CD14-positive monocyte (primary cell): ENCODE measurements around the gene UBASH3B. TPM values are rescaled to one million over a fixed set of nuclear protein-coding genes. Genes with fewer than 3 reads are reported as not detected.
A peak's percentile ranks its signal among the peaks of the same experiment; 100 is the strongest.

ENCODE experiments used
- DNase-seq, 3 donors: peaks; one replicate each; pipeline ENCODE4 v3.0.0-alpha.2; 2011 to 2022
- H2AFZ ChIP-seq: 2 replicates; pipeline ENCODE4 v1.6.0; 2012; ENCODE audit warnings: mild to moderate bottlenecking, low read depth, low read length, inconsistent platforms; ENCODE audit not compliant: insufficient read depth, poor library complexity, severe bottlenecking
- H3K27ac ChIP-seq, 2 donors: 1 replicate in 1 of 2; 2 replicates in 1 of 2; pipeline ENCODE4 v1.5.1; 2012 to 2013; ENCODE audit warnings: low read length in 2 of 2, control low read depth in 1 of 2, inconsistent platforms in 1 of 2, low read depth in 1 of 2, mild to moderate bottlenecking in 1 of 2
- H3K27me3 ChIP-seq, 2 donors: one replicate each; pipeline versions ENCODE4 v1.6.0 to v1.6.1; 2011 to 2013; ENCODE audit warnings: low read length in 2 of 2; ENCODE audit not compliant: control insufficient read depth in 2 of 2, insufficient read depth in 2 of 2
- H3K36me3 ChIP-seq, 2 donors: replicated peaks in 1 of 2; 1 replicate in 1 of 2; 2 replicates in 1 of 2; pipeline versions ENCODE4 v1.5.1 to v1.6.1; 2012 to 2013; ENCODE audit warnings: low read length in 2 of 2, control low read depth in 1 of 2, inconsistent platforms in 1 of 2, mild to moderate bottlenecking in 1 of 2; ENCODE audit not compliant: insufficient read depth in 2 of 2, control insufficient read depth in 1 of 2
- H3K4me1 ChIP-seq, 2 donors: 1 replicate in 1 of 2; 2 replicates in 1 of 2; pipeline versions ENCODE4 v1.5.1 to v1.6.1; 2012 to 2013; ENCODE audit warnings: low read length in 2 of 2, control low read depth in 1 of 2, inconsistent platforms in 1 of 2, mild to moderate bottlenecking in 1 of 2, moderate library complexity in 1 of 2; ENCODE audit not compliant: insufficient read depth in 2 of 2, control insufficient read depth in 1 of 2
- H3K4me2 ChIP-seq: replicated peaks from 2 replicates; pipeline ENCODE3; 2012; ENCODE audit warnings: low read length, moderate library complexity, mild to moderate bottlenecking; ENCODE audit not compliant: poor library complexity, severe bottlenecking; ENCODE audit errors: extremely low read depth
- H3K4me3 ChIP-seq, 3 experiments: fragments of 200-600 bp in 1 of 3; sonication (generic) in 1 of 3; replicated peaks in 1 of 3; 1 replicate in 2 of 3; 2 replicates in 1 of 3; pipeline ENCODE4 v1.5.1; 2011 to 2013; ENCODE audit warnings: low read length in 3 of 3, mild to moderate bottlenecking in 3 of 3, control low read depth in 2 of 3, low read depth in 2 of 3, inconsistent platforms in 1 of 3, moderate library complexity in 1 of 3
- H3K79me2 ChIP-seq: 2 replicates; pipeline ENCODE4 v1.6.0; 2012; ENCODE audit warnings: mild to moderate bottlenecking, control low read depth, inconsistent platforms, low read length, moderate library complexity; ENCODE audit not compliant: insufficient read depth
- H3K9ac ChIP-seq: 2 replicates; pipeline ENCODE4 v1.6.0; 2017; ENCODE audit warnings: low read length, mild to moderate bottlenecking; ENCODE audit not compliant: insufficient read depth, poor library complexity, severe bottlenecking
- H3K9me3 ChIP-seq, 2 donors: replicated peaks in 1 of 2; 1 replicate in 1 of 2; 2 replicates in 1 of 2; pipeline versions ENCODE4 v1.5.1 to v1.6.1; 2012 to 2013; ENCODE audit warnings: low read length in 2 of 2, control low read depth in 1 of 2; ENCODE audit not compliant: control insufficient read depth in 1 of 2, insufficient read depth in 1 of 2
- H4K20me1 ChIP-seq: 2 replicates; pipeline ENCODE4 v1.6.0; 2012; ENCODE audit warnings: mild to moderate bottlenecking, low read length, control low read depth, moderate library complexity; ENCODE audit not compliant: insufficient read depth
- H3K27ac Mint-ChIP-seq, 7 donors: one replicate each; pipeline ENCODE4 v1.8.0; 2020; ENCODE audit warnings: mild to moderate bottlenecking in 7 of 7, mixed read lengths in 7 of 7, moderate library complexity in 6 of 7, inconsistent platforms in 2 of 7
- H3K27me3 Mint-ChIP-seq, 3 donors: one replicate each; pipeline ENCODE4 v1.8.0; 2021 to 2022; ENCODE audit warnings: low read depth in 3 of 3, mild to moderate bottlenecking in 3 of 3, mixed read lengths in 3 of 3, moderate library complexity in 3 of 3, inconsistent platforms in 1 of 3
- H3K36me3 Mint-ChIP-seq, 2 donors: one replicate each; pipeline ENCODE4 v1.8.0; 2020; ENCODE audit warnings: mixed read lengths in 2 of 2, inconsistent platforms in 1 of 2, mild to moderate bottlenecking in 1 of 2
- H3K4me1 Mint-ChIP-seq: one replicate; pipeline ENCODE4 v1.8.0; 2020; ENCODE audit warnings: mild to moderate bottlenecking, mixed read lengths
- H3K4me3 Mint-ChIP-seq, 2 donors: one replicate each; pipeline ENCODE4 v1.8.0; 2020; ENCODE audit warnings: mild to moderate bottlenecking in 2 of 2, mixed read lengths in 2 of 2, moderate library complexity in 1 of 2
- H3K9me3 Mint-ChIP-seq, 7 donors: one replicate each; pipeline ENCODE4 v1.8.0; 2020 to 2022; ENCODE audit warnings: mixed read lengths in 7 of 7, mild to moderate bottlenecking in 6 of 7, moderate library complexity in 6 of 7, inconsistent platforms in 2 of 7
- WGBS: methylation state at CpG from one replicate; pipeline ENCODE4 v1.1.5; 2013; ENCODE audit warnings: missing lambda C conversion rate; ENCODE audit not compliant: insufficient coverage; 5-methylcytosine and 5-hydroxymethylcytosine counted together
- intact Hi-C, 2 donors: fragments of 100-400 bp; cut with micrococcal nuclease; formaldehyde crosslinking; loops; one replicate each; pipeline versions ENCODE4 v1.15.0 to v1.15.1; 2023
- polyA plus RNA-seq, 3 donors: library from polyadenylated mRNA; depleted of rRNA in 1 of 3; unstranded in 2 of 3; stranded (reverse) in 1 of 3; fragments of 300-500 nt in 2 of 3; fragments of >200 nt in 1 of 3; fragmentation: Illumina TruSeq in 2 of 3; gene quantifications; 1 replicate in 2 of 3; 2 replicates in 1 of 3; pipeline ENCODE4 v1.2.3, GENCODE V29; 2012 to 2021
- TF ChIP-seq, protein P1 (sequence below): fragments of 200-600 bp; IDR thresholded peaks from one replicate; pipeline ENCODE4 v1.8.0; 2022; ENCODE audit warnings: antibody characterized with exemption, mild to moderate bottlenecking

The UBASH3B gene
- polyA plus RNA-seq, 3 donors: 3.3 to 13.5 (median 7.1) TPM

DNA sequence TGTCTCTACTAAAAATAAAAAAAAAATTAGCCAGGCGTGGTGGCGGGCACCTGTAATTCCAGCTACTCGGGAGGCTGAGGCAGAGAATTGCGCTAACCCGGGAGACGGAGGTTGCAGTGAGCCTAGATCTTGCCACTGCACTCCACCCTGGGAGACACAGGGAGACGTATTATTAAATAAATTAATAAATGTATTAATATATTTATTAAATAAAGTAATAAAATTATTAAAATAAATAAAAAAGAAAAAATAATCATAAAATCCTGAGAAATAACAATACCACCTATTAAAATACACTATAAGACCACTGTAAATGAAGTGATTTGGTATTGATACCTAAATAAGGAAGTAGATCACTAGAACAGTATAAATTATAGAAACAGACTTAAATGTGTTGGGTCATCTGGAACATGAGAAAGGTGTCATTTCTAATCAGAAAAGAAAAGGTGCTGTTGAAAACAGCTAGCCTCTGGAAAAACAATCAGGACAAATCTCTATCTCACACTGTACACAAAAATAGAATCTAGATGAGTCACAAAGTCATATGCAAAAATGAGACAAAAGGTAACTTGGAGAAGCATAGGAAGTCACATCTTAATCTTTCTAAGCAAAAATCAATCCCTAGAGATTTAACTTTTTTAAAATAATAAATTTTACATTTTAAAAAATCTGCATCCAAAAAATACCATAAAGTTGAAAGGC, 43.2 kb upstream of the UBASH3B start:
- Histone ChIP-seq H3K36me3 (no peaks in the 10 kb centered on the region), H4K20me1 (no peaks in the 10 kb centered on the region), H3K9ac (no peak overlapping the region), H3K4me2 (no peak overlapping the region), H3K4me1 (peaks cover 0 to 8% of the 10 kb centered on the region in 2 donors), H3K27ac (no peak overlapping the region), H3K27me3 (no peaks in the 10 kb centered on the region), H3K79me2 (no peaks in the 10 kb centered on the region), H2AFZ (no peak overlapping the region), H3K9me3 (no peaks in the 10 kb centered on the region), H3K4me3 (no peak overlapping the region)
- intact Hi-C loops: no loop called here
- WGBS: no CpG with 5 or more reads among the region's 7 CpGs
- Mint-ChIP-seq H3K36me3 (no peaks in the 10 kb centered on the region), H3K27ac (no peak overlapping the region), H3K4me3 (no peak overlapping the region), H3K27me3 (peaks cover 0 to 4% (median 0%) of the 10 kb centered on the region in 3 donors), H3K9me3 (peaks cover 0 to 2% (median 0%) of the 10 kb centered on the region in 7 donors), H3K4me1 (peaks cover 8% of the 10 kb centered on the region)
- no peak for DNase-seq
- TF ChIP-seq, protein P1, sequence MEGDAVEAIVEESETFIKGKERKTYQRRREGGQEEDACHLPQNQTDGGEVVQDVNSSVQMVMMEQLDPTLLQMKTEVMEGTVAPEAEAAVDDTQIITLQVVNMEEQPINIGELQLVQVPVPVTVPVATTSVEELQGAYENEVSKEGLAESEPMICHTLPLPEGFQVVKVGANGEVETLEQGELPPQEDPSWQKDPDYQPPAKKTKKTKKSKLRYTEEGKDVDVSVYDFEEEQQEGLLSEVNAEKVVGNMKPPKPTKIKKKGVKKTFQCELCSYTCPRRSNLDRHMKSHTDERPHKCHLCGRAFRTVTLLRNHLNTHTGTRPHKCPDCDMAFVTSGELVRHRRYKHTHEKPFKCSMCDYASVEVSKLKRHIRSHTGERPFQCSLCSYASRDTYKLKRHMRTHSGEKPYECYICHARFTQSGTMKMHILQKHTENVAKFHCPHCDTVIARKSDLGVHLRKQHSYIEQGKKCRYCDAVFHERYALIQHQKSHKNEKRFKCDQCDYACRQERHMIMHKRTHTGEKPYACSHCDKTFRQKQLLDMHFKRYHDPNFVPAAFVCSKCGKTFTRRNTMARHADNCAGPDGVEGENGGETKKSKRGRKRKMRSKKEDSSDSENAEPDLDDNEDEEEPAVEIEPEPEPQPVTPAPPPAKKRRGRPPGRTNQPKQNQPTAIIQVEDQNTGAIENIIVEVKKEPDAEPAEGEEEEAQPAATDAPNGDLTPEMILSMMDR: no peak

DNA sequence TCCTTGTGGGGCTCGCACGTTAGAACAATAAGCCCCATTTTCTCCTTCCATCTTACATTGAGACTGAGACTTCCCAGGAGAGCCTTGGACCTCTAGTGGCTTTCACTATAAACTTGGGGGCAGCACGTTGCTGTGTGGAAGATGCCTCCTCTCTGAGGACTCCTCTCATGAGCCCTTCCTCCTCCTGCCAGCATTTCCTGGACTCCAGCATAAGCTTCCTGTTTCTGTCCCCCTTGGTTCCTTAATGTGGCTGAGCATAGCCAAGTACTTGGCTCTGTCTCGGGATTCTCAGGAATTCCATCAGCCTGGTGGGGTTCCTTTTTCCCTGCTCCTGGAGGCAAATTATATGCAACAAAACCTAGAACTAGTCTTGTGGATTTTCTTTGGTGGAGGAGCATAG, 38.8 kb upstream of the UBASH3B start:
- no peaks in the 10 kb centered on the region for H3K36me3 Mint-ChIP-seq
- Histone ChIP-seq H3K4me1 (peaks cover 0 to 8% of the 10 kb centered on the region in 2 donors), H3K27ac (no peak overlapping the region), H2AFZ (no peak overlapping the region), H3K4me2 (no peak overlapping the region), H3K9ac (no peak overlapping the region), H4K20me1 (no peaks in the 10 kb centered on the region), H3K27me3 (no peaks in the 10 kb centered on the region), H3K36me3 (no peaks in the 10 kb centered on the region), H3K79me2 (no peaks in the 10 kb centered on the region), H3K4me3 (no peak overlapping the region), H3K9me3 (no peaks in the 10 kb centered on the region)
- H3K27ac Mint-ChIP-seq: peak overlapping the region in 1 of 7 donors; percentile 32
- H3K4me3 Mint-ChIP-seq: no peak overlapping the region
- peaks cover 0 to 4% (median 0%) of the 10 kb centered on the region in 7 donors for H3K9me3 Mint-ChIP-seq
- 100% methylated on average over 2 of the region's 4 CpGs for WGBS
- H3K4me1 Mint-ChIP-seq: peaks cover 8% of the 10 kb centered on the region
- intact Hi-C loops: no loop called here
- TF ChIP-seq, protein P1: no peak
- DNase-seq: peak in 1 of 3 donors; percentile 26
- H3K27me3 Mint-ChIP-seq: peaks cover 0 to 6% (median 0%) of the 10 kb centered on the region in 3 donors
